SK-N-SH treated with all-trans-retinoic acid at 6 μM for 48 hours (cell line): Measurements from ENCODE around the gene GP1BA.

Source experiments
- ARNTL ChIP-seq: fragments of 450-650 bp; formaldehyde crosslinking; IDR thresholded peaks from 2 replicates; pipeline ENCODE4 v1.5.0; 2020; ENCODE audit warnings: low read depth, mild to moderate bottlenecking, moderate library complexity, borderline replicate concordance
- CSDC2 ChIP-seq: fragments of 250-450 bp; sonication (Bioruptor Pico); IDR thresholded peaks from 2 replicates; pipeline ENCODE4 v1.5.0; 2020; ENCODE audit warnings: mild to moderate bottlenecking, moderate library complexity
- ESRRG ChIP-seq: fragments of 250-450 bp; sonication (Bioruptor Pico); IDR thresholded peaks from 2 replicates; pipeline ENCODE4 v1.6.1; 2021; ENCODE audit warnings: mild to moderate bottlenecking
- RARB ChIP-seq: fragments of 250-450 bp; sonication (Bioruptor Pico); IDR thresholded peaks from 2 replicates; pipeline ENCODE4 v1.8.0; 2021; ENCODE audit warnings: mild to moderate bottlenecking, moderate library complexity
- SNAI2 ChIP-seq: fragments of 250-450 bp; sonication (Bioruptor Pico); IDR thresholded peaks from 2 replicates; pipeline ENCODE4 v1.5.0; 2020; ENCODE audit warnings: mild to moderate bottlenecking, moderate library complexity
- ZC3H10 ChIP-seq: fragments of 250-450 bp; sonication (Bioruptor Pico); IDR thresholded peaks from 2 replicates; pipeline ENCODE4 v1.5.1; 2021; ENCODE audit warnings: mild to moderate bottlenecking, moderate library complexity
- ZFP3 ChIP-seq: fragments of 250-450 bp; sonication (Bioruptor Pico); IDR thresholded peaks from 2 replicates; pipeline ENCODE4 v1.5.0; 2020; ENCODE audit warnings: mild to moderate bottlenecking, moderate library complexity
- ZNF70 ChIP-seq: fragments of 450-650 bp; formaldehyde crosslinking; IDR thresholded peaks from 2 replicates; pipeline ENCODE4 v1.5.0; 2020; ENCODE audit warnings: mild to moderate bottlenecking, moderate library complexity
- ZNF8 ChIP-seq: fragments of 450-650 bp; formaldehyde crosslinking; IDR thresholded peaks from 2 replicates; pipeline ENCODE4 v1.5.0; 2020; ENCODE audit warnings: mild to moderate bottlenecking, moderate library complexity
- TF ChIP-seq, protein P1 (sequence below): fragments of 250-450 bp; sonication (Bioruptor Pico); IDR thresholded peaks from 2 replicates; pipeline ENCODE4 v1.8.0; 2021; ENCODE audit warnings: low read depth, mild to moderate bottlenecking, moderate library complexity, borderline replicate concordance
- TF ChIP-seq, protein P2 (sequence below): fragments of 250-450 bp; sonication (Bioruptor Pico); IDR thresholded peaks from 2 replicates; pipeline ENCODE4 v1.8.0; 2020; ENCODE audit warnings: mild to moderate bottlenecking, moderate library complexity, borderline replicate concordance
- TF ChIP-seq, protein P3 (sequence below): fragments of 250-450 bp; sonication (Bioruptor Pico); IDR thresholded peaks from 2 replicates; pipeline ENCODE4 v1.5.1; 2021; ENCODE audit warnings: mild to moderate bottlenecking, moderate library complexity
- TF ChIP-seq, protein P4 (sequence below): fragments of 250-450 bp; sonication (Bioruptor Pico); IDR thresholded peaks from 2 replicates; pipeline ENCODE4 v1.5.0; 2020; ENCODE audit warnings: mild to moderate bottlenecking, moderate library complexity

DNA sequence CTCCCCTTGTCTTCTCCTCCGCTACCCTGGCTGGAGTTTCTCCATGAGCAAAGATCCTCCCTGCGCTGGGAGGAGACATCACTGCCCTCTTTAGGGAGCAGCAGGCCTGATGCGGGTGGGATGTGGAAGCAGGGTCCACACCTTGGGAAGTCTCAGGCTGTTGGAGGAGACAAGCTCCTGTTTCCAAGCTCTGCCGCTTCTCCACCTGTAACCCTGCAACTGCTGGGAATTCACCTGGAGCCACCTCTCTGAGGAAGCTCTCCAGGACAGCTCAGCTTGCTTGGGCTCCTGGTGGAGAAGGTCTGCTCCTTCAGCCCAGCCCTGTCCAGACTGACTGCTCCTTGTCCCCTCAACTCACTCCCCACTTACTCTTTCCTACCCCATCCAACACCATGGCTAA is 47.6 kb upstream of the GP1BA start:
- TF ChIP-seq, protein P1, sequence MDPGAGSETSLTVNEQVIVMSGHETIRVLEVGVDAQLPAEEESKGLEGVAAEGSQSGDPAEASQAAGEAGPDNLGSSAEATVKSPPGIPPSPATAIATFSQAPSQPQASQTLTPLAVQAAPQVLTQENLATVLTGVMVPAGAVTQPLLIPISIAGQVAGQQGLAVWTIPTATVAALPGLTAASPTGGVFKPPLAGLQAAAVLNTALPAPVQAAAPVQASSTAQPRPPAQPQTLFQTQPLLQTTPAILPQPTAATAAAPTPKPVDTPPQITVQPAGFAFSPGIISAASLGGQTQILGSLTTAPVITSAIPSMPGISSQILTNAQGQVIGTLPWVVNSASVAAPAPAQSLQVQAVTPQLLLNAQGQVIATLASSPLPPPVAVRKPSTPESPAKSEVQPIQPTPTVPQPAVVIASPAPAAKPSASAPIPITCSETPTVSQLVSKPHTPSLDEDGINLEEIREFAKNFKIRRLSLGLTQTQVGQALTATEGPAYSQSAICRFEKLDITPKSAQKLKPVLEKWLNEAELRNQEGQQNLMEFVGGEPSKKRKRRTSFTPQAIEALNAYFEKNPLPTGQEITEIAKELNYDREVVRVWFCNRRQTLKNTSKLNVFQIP, result no peak
- TF ChIP-seq ZNF8 (CRISPR knock-in tag), result no peak
- TF ChIP-seq, protein P2, sequence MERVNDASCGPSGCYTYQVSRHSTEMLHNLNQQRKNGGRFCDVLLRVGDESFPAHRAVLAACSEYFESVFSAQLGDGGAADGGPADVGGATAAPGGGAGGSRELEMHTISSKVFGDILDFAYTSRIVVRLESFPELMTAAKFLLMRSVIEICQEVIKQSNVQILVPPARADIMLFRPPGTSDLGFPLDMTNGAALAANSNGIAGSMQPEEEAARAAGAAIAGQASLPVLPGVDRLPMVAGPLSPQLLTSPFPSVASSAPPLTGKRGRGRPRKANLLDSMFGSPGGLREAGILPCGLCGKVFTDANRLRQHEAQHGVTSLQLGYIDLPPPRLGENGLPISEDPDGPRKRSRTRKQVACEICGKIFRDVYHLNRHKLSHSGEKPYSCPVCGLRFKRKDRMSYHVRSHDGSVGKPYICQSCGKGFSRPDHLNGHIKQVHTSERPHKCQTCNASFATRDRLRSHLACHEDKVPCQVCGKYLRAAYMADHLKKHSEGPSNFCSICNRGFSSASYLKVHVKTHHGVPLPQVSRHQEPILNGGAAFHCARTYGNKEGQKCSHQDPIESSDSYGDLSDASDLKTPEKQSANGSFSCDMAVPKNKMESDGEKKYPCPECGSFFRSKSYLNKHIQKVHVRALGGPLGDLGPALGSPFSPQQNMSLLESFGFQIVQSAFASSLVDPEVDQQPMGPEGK, result no peak
- no peak for TF ChIP-seq ESRRG (CRISPR knock-in tag)
- TF ChIP-seq RARB (CRISPR knock-in tag), result no peak
- TF ChIP-seq ARNTL, result no peak
- TF ChIP-seq, protein P3, sequence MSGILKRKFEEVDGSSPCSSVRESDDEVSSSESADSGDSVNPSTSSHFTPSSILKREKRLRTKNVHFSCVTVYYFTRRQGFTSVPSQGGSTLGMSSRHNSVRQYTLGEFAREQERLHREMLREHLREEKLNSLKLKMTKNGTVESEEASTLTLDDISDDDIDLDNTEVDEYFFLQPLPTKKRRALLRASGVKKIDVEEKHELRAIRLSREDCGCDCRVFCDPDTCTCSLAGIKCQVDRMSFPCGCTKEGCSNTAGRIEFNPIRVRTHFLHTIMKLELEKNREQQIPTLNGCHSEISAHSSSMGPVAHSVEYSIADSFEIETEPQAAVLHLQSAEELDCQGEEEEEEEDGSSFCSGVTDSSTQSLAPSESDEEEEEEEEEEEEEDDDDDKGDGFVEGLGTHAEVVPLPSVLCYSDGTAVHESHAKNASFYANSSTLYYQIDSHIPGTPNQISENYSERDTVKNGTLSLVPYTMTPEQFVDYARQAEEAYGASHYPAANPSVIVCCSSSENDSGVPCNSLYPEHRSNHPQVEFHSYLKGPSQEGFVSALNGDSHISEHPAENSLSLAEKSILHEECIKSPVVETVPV (CRISPR knock-in tag), result no peak
- TF ChIP-seq ZNF70, result no peak
- TF ChIP-seq CSDC2 (CRISPR knock-in tag), result no peak
- TF ChIP-seq, protein P4, sequence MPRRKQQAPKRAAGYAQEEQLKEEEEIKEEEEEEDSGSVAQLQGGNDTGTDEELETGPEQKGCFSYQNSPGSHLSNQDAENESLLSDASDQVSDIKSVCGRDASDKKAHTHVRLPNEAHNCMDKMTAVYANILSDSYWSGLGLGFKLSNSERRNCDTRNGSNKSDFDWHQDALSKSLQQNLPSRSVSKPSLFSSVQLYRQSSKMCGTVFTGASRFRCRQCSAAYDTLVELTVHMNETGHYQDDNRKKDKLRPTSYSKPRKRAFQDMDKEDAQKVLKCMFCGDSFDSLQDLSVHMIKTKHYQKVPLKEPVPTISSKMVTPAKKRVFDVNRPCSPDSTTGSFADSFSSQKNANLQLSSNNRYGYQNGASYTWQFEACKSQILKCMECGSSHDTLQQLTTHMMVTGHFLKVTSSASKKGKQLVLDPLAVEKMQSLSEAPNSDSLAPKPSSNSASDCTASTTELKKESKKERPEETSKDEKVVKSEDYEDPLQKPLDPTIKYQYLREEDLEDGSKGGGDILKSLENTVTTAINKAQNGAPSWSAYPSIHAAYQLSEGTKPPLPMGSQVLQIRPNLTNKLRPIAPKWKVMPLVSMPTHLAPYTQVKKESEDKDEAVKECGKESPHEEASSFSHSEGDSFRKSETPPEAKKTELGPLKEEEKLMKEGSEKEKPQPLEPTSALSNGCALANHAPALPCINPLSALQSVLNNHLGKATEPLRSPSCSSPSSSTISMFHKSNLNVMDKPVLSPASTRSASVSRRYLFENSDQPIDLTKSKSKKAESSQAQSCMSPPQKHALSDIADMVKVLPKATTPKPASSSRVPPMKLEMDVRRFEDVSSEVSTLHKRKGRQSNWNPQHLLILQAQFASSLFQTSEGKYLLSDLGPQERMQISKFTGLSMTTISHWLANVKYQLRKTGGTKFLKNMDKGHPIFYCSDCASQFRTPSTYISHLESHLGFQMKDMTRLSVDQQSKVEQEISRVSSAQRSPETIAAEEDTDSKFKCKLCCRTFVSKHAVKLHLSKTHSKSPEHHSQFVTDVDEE, result no peak
- no peak for TF ChIP-seq ZFP3
- TF ChIP-seq ZC3H10 (CRISPR knock-in tag), result no peak
- no peak for TF ChIP-seq SNAI2 (CRISPR knock-in tag)
